Thyroid gland (tissue), 4 donors: Measurements from ENCODE around the gene SOWAHA.

ENCODE experiments used
- POLR2A ChIP-seq, 2 donors: fragments of 450-650 bp; IDR thresholded peaks; one replicate each; pipeline ENCODE4 v1.6.1; 2017; ENCODE audit warnings: antibody characterized with exemption in 2 of 2, mild to moderate bottlenecking in 2 of 2, moderate library complexity in 1 of 2
- TF ChIP-seq, protein P1 (sequence below), 6 experiments: fragments of 200-600 bp in 3 of 6; fragments of 450-650 bp in 3 of 6; sonication (generic) in 3 of 6; IDR thresholded peaks; one replicate each; pipeline ENCODE4 v1.5.1; 2016 to 2019; ENCODE audit warnings: antibody characterized with exemption in 6 of 6, mild to moderate bottlenecking in 2 of 6, inconsistent platforms in 1 of 6, moderate library complexity in 1 of 6

DNA sequence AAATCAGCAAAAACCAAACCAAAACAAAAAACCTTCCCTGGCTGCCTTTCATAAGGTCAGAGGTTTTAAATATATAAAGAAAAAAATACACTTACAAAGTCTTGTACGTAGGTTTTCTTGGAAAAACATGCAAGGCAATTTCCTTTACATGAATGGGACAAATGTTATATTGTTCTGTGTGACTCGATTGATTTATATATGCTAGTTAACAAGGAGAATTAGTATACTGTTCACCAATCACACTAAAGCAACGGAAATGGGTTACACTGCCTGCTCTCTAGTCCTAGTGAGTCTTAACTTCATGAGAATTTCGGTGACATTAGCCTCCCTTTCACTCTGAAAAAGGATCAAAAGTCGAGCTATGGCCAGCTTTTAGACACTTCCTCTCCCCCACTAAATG is 47.6 kb downstream of the SOWAHA start:
- TF ChIP-seq, protein P1, sequence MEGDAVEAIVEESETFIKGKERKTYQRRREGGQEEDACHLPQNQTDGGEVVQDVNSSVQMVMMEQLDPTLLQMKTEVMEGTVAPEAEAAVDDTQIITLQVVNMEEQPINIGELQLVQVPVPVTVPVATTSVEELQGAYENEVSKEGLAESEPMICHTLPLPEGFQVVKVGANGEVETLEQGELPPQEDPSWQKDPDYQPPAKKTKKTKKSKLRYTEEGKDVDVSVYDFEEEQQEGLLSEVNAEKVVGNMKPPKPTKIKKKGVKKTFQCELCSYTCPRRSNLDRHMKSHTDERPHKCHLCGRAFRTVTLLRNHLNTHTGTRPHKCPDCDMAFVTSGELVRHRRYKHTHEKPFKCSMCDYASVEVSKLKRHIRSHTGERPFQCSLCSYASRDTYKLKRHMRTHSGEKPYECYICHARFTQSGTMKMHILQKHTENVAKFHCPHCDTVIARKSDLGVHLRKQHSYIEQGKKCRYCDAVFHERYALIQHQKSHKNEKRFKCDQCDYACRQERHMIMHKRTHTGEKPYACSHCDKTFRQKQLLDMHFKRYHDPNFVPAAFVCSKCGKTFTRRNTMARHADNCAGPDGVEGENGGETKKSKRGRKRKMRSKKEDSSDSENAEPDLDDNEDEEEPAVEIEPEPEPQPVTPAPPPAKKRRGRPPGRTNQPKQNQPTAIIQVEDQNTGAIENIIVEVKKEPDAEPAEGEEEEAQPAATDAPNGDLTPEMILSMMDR (IDR thresholded peaks at IDR 0.05), result no peak
- no peak for TF ChIP-seq POLR2A (IDR thresholded peaks at IDR 0.05)
